Endothelial cell of umbilical vein (primary cell): ENCODE measurements around the gene FCGBP. TPM values are rescaled to one million over a fixed set of nuclear protein-coding genes. Genes with fewer than 3 reads are reported as not detected.

Experiments used
- BruUV-seq: library from RNA; stranded (reverse); fragments of 400-500 nt; replicated peaks from 2 replicates; lab custom pipeline; 2021; lab: Mats Ljungman, UMichigan
- CTCF ChIA-PET: fragments of 300-600, 350-600 bp; sonication (Branson Sonifier 250); formaldehyde crosslinking; loops from one replicate; lab custom pipeline; 2021; ENCODE audit warnings: antibody characterized with exemption, inconsistent platforms; lab: Charles Lee
- POLR2A ChIA-PET: fragments of 300-600, 350-600 bp; sonication (Branson Sonifier 250); formaldehyde crosslinking; loops from one replicate; lab custom pipeline; 2021; ENCODE audit warnings: antibody characterized with exemption, inconsistent platforms; lab: Charles Lee
- DNase-seq: peaks from one replicate; pipeline ENCODE4 v3.0.0-alpha.2; 2011; ENCODE audit warnings: low read depth, low spot score
- FAIRE-seq: peaks from 2 replicates; lab custom pipeline; 2011; peaks lifted over from hg19 to GRCh38; lab: Jason Lieb, UNC
- H2AFZ ChIP-seq: 2 replicates; pipeline ENCODE4 v1.6.0; 2012; ENCODE audit warnings: low read depth, low read length, control low read depth, inconsistent platforms
- H3K27ac ChIP-seq: 2 replicates; pipeline ENCODE4 v1.5.1; 2011; ENCODE audit warnings: low read depth, mild to moderate bottlenecking, control low read depth, low read length, moderate library complexity; ENCODE audit not compliant: insufficient read depth
- H3K27me3 ChIP-seq, 2 experiments: 2 replicates each; pipeline versions ENCODE4 v1.6.0 to v1.6.1; 2011; ENCODE audit warnings: low read length in 2 of 2, mixed read lengths in 1 of 2; ENCODE audit not compliant: control insufficient read depth in 2 of 2, insufficient read depth in 2 of 2
- H3K36me3 ChIP-seq, 2 experiments: 2 replicates in 1 of 2; 3 replicates in 1 of 2; pipeline ENCODE4 v1.5.1; 2011; ENCODE audit warnings: low read length in 2 of 2, mild to moderate bottlenecking in 1 of 2, moderate library complexity in 1 of 2; ENCODE audit not compliant: control insufficient read depth in 2 of 2, insufficient read depth in 2 of 2; ENCODE audit errors: extremely low read depth in 1 of 2
- H3K4me1 ChIP-seq: 3 replicates; pipeline ENCODE4 v1.5.1; 2011; ENCODE audit warnings: mild to moderate bottlenecking, low read length; ENCODE audit not compliant: control insufficient read depth, insufficient read depth; ENCODE audit errors: extremely low read depth
- H3K4me2 ChIP-seq: 2 replicates; pipeline ENCODE4 v1.6.1; 2011; ENCODE audit warnings: low read length, control low read depth, mixed read lengths; ENCODE audit not compliant: insufficient read depth
- H3K4me3 ChIP-seq, 3 experiments: fragments of 200-600 bp in 1 of 3; sonication (generic), shearing (Covaris generic) in 1 of 3; replicated peaks in 1 of 3; 2 replicates each; pipeline ENCODE4 v1.5.1; 2011 to 2016; ENCODE audit warnings: control low read depth in 3 of 3, low read length in 3 of 3, mild to moderate bottlenecking in 2 of 3, inconsistent platforms in 1 of 3, low read depth in 1 of 3, moderate library complexity in 1 of 3; ENCODE audit not compliant: insufficient read depth in 1 of 3
- H3K79me2 ChIP-seq: 2 replicates; pipeline ENCODE4 v1.6.0; 2012; ENCODE audit warnings: low read length, inconsistent platforms; ENCODE audit not compliant: control insufficient read depth, insufficient read depth
- H3K9ac ChIP-seq: replicated peaks from 2 replicates; pipeline ENCODE3; 2011; ENCODE audit warnings: low read length, control low read depth; ENCODE audit not compliant: insufficient read depth; ENCODE audit errors: extremely low read depth
- H3K9me1 ChIP-seq: replicated peaks from 3 replicates; pipeline ENCODE4 v1.6.0; 2011; ENCODE audit warnings: mild to moderate bottlenecking, low read length; ENCODE audit not compliant: control insufficient read depth, insufficient read depth; ENCODE audit errors: extremely low read depth
- H3K9me3 ChIP-seq: replicated peaks from 2 replicates; pipeline ENCODE4 v1.5.1; 2012; ENCODE audit warnings: low read length, inconsistent platforms; ENCODE audit not compliant: control insufficient read depth, insufficient read depth
- H4K20me1 ChIP-seq: replicated peaks from 2 replicates; pipeline ENCODE3; 2011; ENCODE audit warnings: mild to moderate bottlenecking, low read length; ENCODE audit not compliant: control insufficient read depth, insufficient read depth; ENCODE audit errors: extremely low read depth
- EZH2 ChIP-seq: IDR thresholded peaks from 2 replicates; pipeline ENCODE4 v1.6.1; 2012; ENCODE audit warnings: borderline replicate concordance, low read depth, mild to moderate bottlenecking, moderate library complexity, low read length, inconsistent platforms; ENCODE audit not compliant: severe bottlenecking
- FOS ChIP-seq: IDR thresholded peaks from 2 replicates; pipeline ENCODE4 v1.6.1; 2011; ENCODE audit warnings: mild to moderate bottlenecking, low read length, moderate library complexity, borderline replicate concordance; ENCODE audit not compliant: insufficient read depth
- GATA2 ChIP-seq: IDR thresholded peaks from 2 replicates; pipeline ENCODE4 v1.7.0; 2011; ENCODE audit warnings: low read depth, mild to moderate bottlenecking, moderate library complexity, mixed read lengths, low read length; ENCODE audit not compliant: insufficient read length, insufficient read depth
- JUN ChIP-seq: IDR thresholded peaks from 2 replicates; pipeline ENCODE4 v1.6.1; 2011; ENCODE audit warnings: borderline replicate concordance, low read depth; ENCODE audit not compliant: insufficient read length, insufficient read depth
- dilution Hi-C: fragments of 300-500 bp; cut with MboI; formaldehyde crosslinking; loops from one replicate; pipeline ENCODE4 v1.15.0; 2019; ENCODE audit warnings: low sequenced_read_pairs; ENCODE audit not compliant: extremely low pct_ligation_motif_present
- intact Hi-C: fragments of 100-400 bp; cut with micrococcal nuclease; formaldehyde crosslinking; loops from one replicate; pipeline ENCODE4 v1.10.0; 2022
- polyA plus RNA-seq, 4 experiments: library from polyadenylated mRNA; depleted of rRNA in 3 of 4; stranded (reverse) in 3 of 4; unstranded in 1 of 4; fragments of >200 nt; gene quantifications; 2 replicates each; pipeline versions ENCODE4 v1.2.1 to v1.2.3, GENCODE V29; 2011 to 2012; ENCODE audit warnings: missing spikeins in 1 of 4
- total RNA-seq: library from RNA; stranded (reverse); gene quantifications from 2 replicates; pipeline ENCODE4 v1.2.3, GENCODE V29; 2021
- TF ChIP-seq, protein P1 (sequence below), 2 donors: IDR thresholded peaks; 1 replicate in 1 of 2; 2 replicates in 1 of 2; pipeline ENCODE4 v1.5.1; 2011; ENCODE audit warnings: low read length in 2 of 2, mild to moderate bottlenecking in 2 of 2, moderate library complexity in 2 of 2, control low read depth in 1 of 2, inconsistent platforms in 1 of 2, low read depth in 1 of 2; ENCODE audit not compliant: insufficient read depth in 1 of 2; ENCODE audit errors: extremely low read depth in 1 of 2
- TF ChIP-seq, protein P2 (sequence below): IDR thresholded peaks from 2 replicates; pipeline ENCODE4 v1.6.1; 2011; ENCODE audit not compliant: insufficient read depth, insufficient read length

The FCGBP gene
- total and polyA plus RNA-seq, 2 donors (not counting 3 experiments of a cell fraction or from before 2014, with no cell fraction given): 0.01 TPM; not detected in 1

GRCh38 chr19:39924389-39924788 is 10.0 kb downstream of the FCGBP start:
- Histone ChIP-seq H3K36me3 (no peaks in the 10 kb centered on the region), H3K4me3 (no peak overlapping the region), H3K9me1 (no peaks in the 10 kb centered on the region), H3K4me2 (no peak overlapping the region), H3K9me3 (no peaks in the 10 kb centered on the region), H3K27ac (no peak overlapping the region), H3K79me2 (no peaks in the 10 kb centered on the region), H4K20me1 (no peaks in the 10 kb centered on the region), H2AFZ (no peak overlapping the region), H3K4me1 (no peaks in the 10 kb centered on the region), H3K9ac (no peak overlapping the region), H3K27me3 (no peaks in the 10 kb centered on the region)
- BruUV-seq: no TSS peak
- DNase-seq (no peak), FAIRE-seq (no peak)
- dilution Hi-C loops (no loop called here), intact Hi-C loops (no loop called here)
- ChIA-PET CTCF (no interaction called here), POLR2A (no interaction called here)
- TF ChIP-seq GATA2: no peak
- TF ChIP-seq EZH2: no peak
- TF ChIP-seq, protein P1, sequence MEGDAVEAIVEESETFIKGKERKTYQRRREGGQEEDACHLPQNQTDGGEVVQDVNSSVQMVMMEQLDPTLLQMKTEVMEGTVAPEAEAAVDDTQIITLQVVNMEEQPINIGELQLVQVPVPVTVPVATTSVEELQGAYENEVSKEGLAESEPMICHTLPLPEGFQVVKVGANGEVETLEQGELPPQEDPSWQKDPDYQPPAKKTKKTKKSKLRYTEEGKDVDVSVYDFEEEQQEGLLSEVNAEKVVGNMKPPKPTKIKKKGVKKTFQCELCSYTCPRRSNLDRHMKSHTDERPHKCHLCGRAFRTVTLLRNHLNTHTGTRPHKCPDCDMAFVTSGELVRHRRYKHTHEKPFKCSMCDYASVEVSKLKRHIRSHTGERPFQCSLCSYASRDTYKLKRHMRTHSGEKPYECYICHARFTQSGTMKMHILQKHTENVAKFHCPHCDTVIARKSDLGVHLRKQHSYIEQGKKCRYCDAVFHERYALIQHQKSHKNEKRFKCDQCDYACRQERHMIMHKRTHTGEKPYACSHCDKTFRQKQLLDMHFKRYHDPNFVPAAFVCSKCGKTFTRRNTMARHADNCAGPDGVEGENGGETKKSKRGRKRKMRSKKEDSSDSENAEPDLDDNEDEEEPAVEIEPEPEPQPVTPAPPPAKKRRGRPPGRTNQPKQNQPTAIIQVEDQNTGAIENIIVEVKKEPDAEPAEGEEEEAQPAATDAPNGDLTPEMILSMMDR (IDR thresholded peaks at IDR 0.05; ENCODE audit: extremely low read depth in 1 of 2, insufficient read depth in 1 of 2, low read depth in 1 of 2, low read length in 2 of 2): no peak
- TF ChIP-seq, protein P2, sequence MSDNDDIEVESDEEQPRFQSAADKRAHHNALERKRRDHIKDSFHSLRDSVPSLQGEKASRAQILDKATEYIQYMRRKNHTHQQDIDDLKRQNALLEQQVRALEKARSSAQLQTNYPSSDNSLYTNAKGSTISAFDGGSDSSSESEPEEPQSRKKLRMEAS: no peak
- TF ChIP-seq JUN: no peak
- no peak for TF ChIP-seq FOS
